Liver (tissue), 9 donors: ENCODE data around the gene FGB. TPM values are rescaled to one million over a fixed set of nuclear protein-coding genes. Genes with fewer than 3 reads are reported as not detected.

Source experiments
- DNase-seq: peaks from one replicate; pipeline ENCODE4 v3.0.0-alpha.2; 2017; ENCODE audit warnings: low spot score
- H3K27ac ChIP-seq, 2 donors: one replicate each; pipeline ENCODE4 v1.7.0; 2013; ENCODE audit warnings: inconsistent platforms in 2 of 2, low read length in 2 of 2, control low read depth in 1 of 2, low read depth in 1 of 2, mild to moderate bottlenecking in 1 of 2
- H3K27me3 ChIP-seq, 4 donors: one replicate each; pipeline versions ENCODE4 v1.6.1 to v1.7.0; 2013; ENCODE audit warnings: low read length in 3 of 4, inconsistent platforms in 1 of 4, mild to moderate bottlenecking in 1 of 4, moderate library complexity in 1 of 4; ENCODE audit not compliant: control insufficient read depth in 4 of 4, insufficient read depth in 4 of 4
- H3K36me3 ChIP-seq, 4 donors: one replicate each; pipeline versions ENCODE4 v1.6.1 to v1.7.0; 2013; ENCODE audit warnings: low read length in 3 of 4, mild to moderate bottlenecking in 3 of 4, low read depth in 1 of 4, moderate library complexity in 1 of 4; ENCODE audit not compliant: control insufficient read depth in 4 of 4, insufficient read depth in 3 of 4
- H3K4me1 ChIP-seq, 4 donors: one replicate each; pipeline versions ENCODE4 v1.6.1 to v1.7.0; 2013; ENCODE audit warnings: low read length in 3 of 4, mild to moderate bottlenecking in 3 of 4, moderate library complexity in 1 of 4; ENCODE audit not compliant: control insufficient read depth in 4 of 4, insufficient read depth in 4 of 4
- H3K4me3 ChIP-seq, 3 donors: one replicate each; pipeline versions ENCODE4 v1.6.1 to v1.7.0; 2013; ENCODE audit warnings: low read length in 3 of 3, control low read depth in 1 of 3, low read depth in 1 of 3, mild to moderate bottlenecking in 1 of 3
- H3K9ac ChIP-seq, 2 donors: one replicate each; pipeline ENCODE4 v1.7.0; 2013; ENCODE audit warnings: low read length in 2 of 2, mild to moderate bottlenecking in 2 of 2, moderate library complexity in 2 of 2, control low read depth in 1 of 2, low read depth in 1 of 2
- H3K9me3 ChIP-seq, 4 donors: one replicate each; pipeline versions ENCODE4 v1.6.1 to v1.7.0; 2013; ENCODE audit warnings: low read length in 3 of 4; ENCODE audit not compliant: control insufficient read depth in 4 of 4
- EGR1 ChIP-seq, 2 donors: IDR thresholded peaks; 2 replicates each; pipeline ENCODE4 v1.6.1; 2016 to 2018; ENCODE audit warnings: antibody characterized with exemption in 2 of 2, low read depth in 2 of 2
- FOXA1 ChIP-seq: IDR thresholded peaks from 2 replicates; pipeline ENCODE4 v1.6.1; 2016; ENCODE audit warnings: antibody characterized with exemption
- FOXA2 ChIP-seq: IDR thresholded peaks from 2 replicates; pipeline ENCODE4 v1.6.1; 2016; ENCODE audit warnings: antibody characterized with exemption
- HNF4A ChIP-seq, 2 donors: conservative IDR thresholded peaks; 2 replicates each; pipeline ENCODE4 v1.6.1; 2016; ENCODE audit warnings: antibody characterized with exemption in 2 of 2, mild to moderate bottlenecking in 2 of 2
- HNF4G ChIP-seq: IDR thresholded peaks from 2 replicates; pipeline ENCODE4 v1.6.1; 2016; ENCODE audit warnings: antibody characterized with exemption
- JUND ChIP-seq, 2 donors: IDR thresholded peaks; 2 replicates each; pipeline ENCODE4 v1.6.1; 2016; ENCODE audit warnings: antibody characterized with exemption in 2 of 2
- NR2F2 ChIP-seq: IDR thresholded peaks from 2 replicates; pipeline ENCODE4 v1.6.1; 2016; ENCODE audit warnings: antibody characterized with exemption
- RAD21 ChIP-seq, 2 donors: IDR thresholded peaks; 2 replicates each; pipeline ENCODE4 v1.6.1; 2016; ENCODE audit warnings: antibody characterized with exemption in 2 of 2, mild to moderate bottlenecking in 2 of 2
- RXRA ChIP-seq, 2 donors: IDR thresholded peaks; 2 replicates each; pipeline ENCODE4 v1.6.1; 2017 to 2018; ENCODE audit warnings: antibody characterized with exemption in 2 of 2, mild to moderate bottlenecking in 1 of 2
- SP1 ChIP-seq: IDR thresholded peaks from 2 replicates; pipeline ENCODE4 v1.6.1; 2018; ENCODE audit warnings: antibody characterized with exemption, mild to moderate bottlenecking
- TAF1 ChIP-seq: conservative IDR thresholded peaks from 2 replicates; pipeline ENCODE4 v1.6.1; 2016; ENCODE audit warnings: antibody characterized with exemption, mild to moderate bottlenecking
- YY1 ChIP-seq: IDR thresholded peaks from 2 replicates; pipeline ENCODE4 v1.6.1; 2016; ENCODE audit warnings: antibody characterized with exemption, mild to moderate bottlenecking
- WGBS: extraction: QIAGEN DNeasy Blood & Tissue Kit; methylation state at CpG from one replicate; pipeline ENCODE4 v1.1.7; 2013; 5-methylcytosine and 5-hydroxymethylcytosine counted together
- polyA plus RNA-seq, 2 donors: library from polyadenylated mRNA; stranded (reverse) in 1 of 2; unstranded in 1 of 2; fragments of 200-250 nt in 1 of 2; fragments of >200 nt in 1 of 2; fragmentation: Nextera tagmentation in 1 of 2; extraction: Ambion mirVana in 1 of 2; gene quantifications; one replicate each; pipeline versions ENCODE4 v1.2.1 to v1.2.3, GENCODE V29; 2013 to 2015
- total RNA-seq, 2 donors: library from RNA; depleted of rRNA; stranded (reverse); fragments of >200 nt; gene quantifications; one replicate each; pipeline ENCODE4 v1.2.3, GENCODE V29; 2014
- TF ChIP-seq, protein P1 (sequence below): IDR thresholded peaks from 2 replicates; pipeline ENCODE4 v1.6.1; 2016; ENCODE audit warnings: antibody characterized with exemption, mild to moderate bottlenecking
- TF ChIP-seq, protein P2 (sequence below): IDR thresholded peaks from 2 replicates; pipeline ENCODE4 v1.6.1; 2016; ENCODE audit warnings: antibody characterized with exemption
- TF ChIP-seq, protein P3 (sequence below): IDR thresholded peaks from 2 replicates; pipeline ENCODE4 v1.6.1; 2016; ENCODE audit warnings: antibody characterized with exemption
- TF ChIP-seq, protein P4 (sequence below): IDR thresholded peaks from 2 replicates; pipeline ENCODE4 v1.6.1; 2016; ENCODE audit warnings: antibody characterized with exemption
- TF ChIP-seq, protein P5 (sequence below): fragments of 150-350 bp; IDR thresholded peaks from 2 replicates; pipeline ENCODE4 v1.5.1; 2017; ENCODE audit warnings: improper control_type of control experiment, low read depth, low read length; ENCODE audit not compliant: missing input control
- donor health status: healthy.
- donor health status: healthy.
- donor health status: healthy.
- donor health status: healthy.
- donor health status: healthy.

The FGB gene
- over 10,000 TPM; 11,744 to 21,431 TPM for total RNA-seq
- polyA plus RNA-seq = over 10,000 TPM; 11,318 to 19,021 TPM

DNA sequence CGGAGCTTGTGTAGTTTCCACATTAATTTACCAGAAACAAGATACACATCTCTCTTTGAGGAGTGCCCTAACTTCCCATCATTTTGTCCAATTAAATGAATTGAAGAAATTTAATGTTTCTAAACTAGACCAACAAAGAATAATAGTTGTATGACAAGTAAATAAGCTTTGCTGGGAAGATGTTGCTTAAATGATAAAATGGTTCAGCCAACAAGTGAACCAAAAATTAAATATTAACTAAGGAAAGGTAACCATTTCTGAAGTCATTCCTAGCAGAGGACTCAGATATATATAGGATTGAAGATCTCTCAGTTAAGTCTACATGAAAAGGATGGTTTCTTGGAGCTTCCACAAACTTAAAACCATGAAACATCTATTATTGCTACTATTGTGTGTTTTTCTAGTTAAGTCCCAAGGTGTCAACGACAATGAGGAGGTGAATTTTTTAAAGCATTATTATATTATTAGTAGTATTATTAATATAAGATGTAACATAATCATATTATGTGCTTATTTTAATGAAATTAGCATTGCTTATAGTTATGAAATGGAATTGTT, at the start of gene FGB:
Gene FGB, plus strand, starts transcription at position 315 of the 558 bp plus-strand sequence. Its CDS starts 8 bp downstream, at position 323.
- Histone ChIP-seq H3K9ac (peak within 1 kb of the TSS; percentile 57 to 72), H3K4me1 (peaks cover 2 to 37% (median 11%) of the 10 kb centered on the region in 4 donors), H3K36me3 (peaks cover 5 to 30% (median 12%) of the 10 kb centered on the region in 4 donors), H3K4me3 (peak within 1 kb of the TSS; percentile 25 to 80 (median 59)), H3K9me3 (no peaks in the 10 kb centered on the region), H3K27ac (peak within 1 kb of the TSS; percentile 33 to 63), H3K27me3 (no peaks in the 10 kb centered on the region)
- DNase-seq = no peak
- peak; percentile 37 to 57 for TF ChIP-seq HNF4A (conservative IDR thresholded peaks at IDR 0.05)
- TF ChIP-seq EGR1 (IDR thresholded peaks at IDR 0.05; ENCODE audit: low read depth in 2 of 2) = no peak
- peak; percentile 85 for TF ChIP-seq TAF1
- TF ChIP-seq, protein P1, sequence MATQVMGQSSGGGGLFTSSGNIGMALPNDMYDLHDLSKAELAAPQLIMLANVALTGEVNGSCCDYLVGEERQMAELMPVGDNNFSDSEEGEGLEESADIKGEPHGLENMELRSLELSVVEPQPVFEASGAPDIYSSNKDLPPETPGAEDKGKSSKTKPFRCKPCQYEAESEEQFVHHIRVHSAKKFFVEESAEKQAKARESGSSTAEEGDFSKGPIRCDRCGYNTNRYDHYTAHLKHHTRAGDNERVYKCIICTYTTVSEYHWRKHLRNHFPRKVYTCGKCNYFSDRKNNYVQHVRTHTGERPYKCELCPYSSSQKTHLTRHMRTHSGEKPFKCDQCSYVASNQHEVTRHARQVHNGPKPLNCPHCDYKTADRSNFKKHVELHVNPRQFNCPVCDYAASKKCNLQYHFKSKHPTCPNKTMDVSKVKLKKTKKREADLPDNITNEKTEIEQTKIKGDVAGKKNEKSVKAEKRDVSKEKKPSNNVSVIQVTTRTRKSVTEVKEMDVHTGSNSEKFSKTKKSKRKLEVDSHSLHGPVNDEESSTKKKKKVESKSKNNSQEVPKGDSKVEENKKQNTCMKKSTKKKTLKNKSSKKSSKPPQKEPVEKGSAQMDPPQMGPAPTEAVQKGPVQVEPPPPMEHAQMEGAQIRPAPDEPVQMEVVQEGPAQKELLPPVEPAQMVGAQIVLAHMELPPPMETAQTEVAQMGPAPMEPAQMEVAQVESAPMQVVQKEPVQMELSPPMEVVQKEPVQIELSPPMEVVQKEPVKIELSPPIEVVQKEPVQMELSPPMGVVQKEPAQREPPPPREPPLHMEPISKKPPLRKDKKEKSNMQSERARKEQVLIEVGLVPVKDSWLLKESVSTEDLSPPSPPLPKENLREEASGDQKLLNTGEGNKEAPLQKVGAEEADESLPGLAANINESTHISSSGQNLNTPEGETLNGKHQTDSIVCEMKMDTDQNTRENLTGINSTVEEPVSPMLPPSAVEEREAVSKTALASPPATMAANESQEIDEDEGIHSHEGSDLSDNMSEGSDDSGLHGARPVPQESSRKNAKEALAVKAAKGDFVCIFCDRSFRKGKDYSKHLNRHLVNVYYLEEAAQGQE = peak; percentile 48
- no peak for TF ChIP-seq HNF4G
- TF ChIP-seq, protein P2, sequence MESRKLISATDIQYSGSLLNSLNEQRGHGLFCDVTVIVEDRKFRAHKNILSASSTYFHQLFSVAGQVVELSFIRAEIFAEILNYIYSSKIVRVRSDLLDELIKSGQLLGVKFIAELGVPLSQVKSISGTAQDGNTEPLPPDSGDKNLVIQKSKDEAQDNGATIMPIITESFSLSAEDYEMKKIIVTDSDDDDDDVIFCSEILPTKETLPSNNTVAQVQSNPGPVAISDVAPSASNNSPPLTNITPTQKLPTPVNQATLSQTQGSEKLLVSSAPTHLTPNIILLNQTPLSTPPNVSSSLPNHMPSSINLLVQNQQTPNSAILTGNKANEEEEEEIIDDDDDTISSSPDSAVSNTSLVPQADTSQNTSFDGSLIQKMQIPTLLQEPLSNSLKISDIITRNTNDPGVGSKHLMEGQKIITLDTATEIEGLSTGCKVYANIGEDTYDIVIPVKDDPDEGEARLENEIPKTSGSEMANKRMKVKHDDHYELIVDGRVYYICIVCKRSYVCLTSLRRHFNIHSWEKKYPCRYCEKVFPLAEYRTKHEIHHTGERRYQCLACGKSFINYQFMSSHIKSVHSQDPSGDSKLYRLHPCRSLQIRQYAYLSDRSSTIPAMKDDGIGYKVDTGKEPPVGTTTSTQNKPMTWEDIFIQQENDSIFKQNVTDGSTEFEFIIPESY = peak; percentile 66
- peak; percentile 48 to 75 for TF ChIP-seq JUND (IDR thresholded peaks at IDR 0.05)
- peak; percentile 70 for TF ChIP-seq FOXA1
- peak; percentile 22 to 81 for TF ChIP-seq RXRA (IDR thresholded peaks at IDR 0.05)
- TF ChIP-seq, protein P3, sequence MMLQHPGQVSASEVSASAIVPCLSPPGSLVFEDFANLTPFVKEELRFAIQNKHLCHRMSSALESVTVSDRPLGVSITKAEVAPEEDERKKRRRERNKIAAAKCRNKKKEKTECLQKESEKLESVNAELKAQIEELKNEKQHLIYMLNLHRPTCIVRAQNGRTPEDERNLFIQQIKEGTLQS = no peak
- TF ChIP-seq SP1 = peak; percentile 73
- TF ChIP-seq FOXA2 = peak; percentile 87
- no peak for TF ChIP-seq RAD21 (IDR thresholded peaks at IDR 0.05)
- TF ChIP-seq, protein P4, sequence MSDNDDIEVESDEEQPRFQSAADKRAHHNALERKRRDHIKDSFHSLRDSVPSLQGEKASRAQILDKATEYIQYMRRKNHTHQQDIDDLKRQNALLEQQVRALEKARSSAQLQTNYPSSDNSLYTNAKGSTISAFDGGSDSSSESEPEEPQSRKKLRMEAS = peak; percentile 18
- TF ChIP-seq YY1 = peak; percentile 61
- WGBS = 25% methylated on average over 2 of the region's 2 CpGs

DNA sequence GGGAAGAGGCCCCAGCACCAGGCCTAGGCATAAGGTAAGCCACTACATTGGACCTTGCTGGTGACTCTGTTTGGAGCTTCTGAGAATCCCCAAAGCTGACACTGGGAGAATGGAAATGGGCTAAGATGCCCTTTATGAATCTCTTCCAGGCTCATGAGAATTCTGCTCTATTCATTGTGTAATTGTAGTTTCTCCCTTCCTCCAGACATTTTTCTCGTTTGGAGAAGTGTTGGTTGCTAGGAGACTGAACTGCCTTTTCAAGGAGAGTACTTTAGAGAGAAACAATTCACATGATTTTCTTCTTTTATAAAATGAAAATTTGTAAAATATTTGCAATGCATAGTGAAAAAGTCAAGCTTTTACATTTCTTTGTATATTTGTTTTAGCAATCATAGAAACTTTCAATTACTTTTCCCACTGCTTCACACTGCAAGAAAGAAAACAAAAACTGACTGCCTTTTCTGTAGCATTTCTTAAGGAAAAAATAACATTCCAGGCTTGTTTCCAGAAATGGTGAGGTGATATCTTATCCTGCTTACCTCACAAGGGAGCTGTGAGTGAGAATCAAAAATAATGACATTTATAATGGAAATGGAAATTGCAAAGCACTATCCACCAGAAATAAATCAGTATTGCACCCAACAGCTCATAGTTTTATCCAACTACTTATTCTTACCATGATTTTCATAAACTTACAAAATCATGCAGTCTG, 46.3 kb upstream of the FGB start:
- Histone ChIP-seq H3K4me3 (no peak overlapping the region), H3K9me3 (no peaks in the 10 kb centered on the region), H3K27ac (no peak overlapping the region), H3K27me3 (peaks cover 0 to 2% (median 0%) of the 10 kb centered on the region in 4 donors), H3K4me1 (peaks cover 0 to 2% (median 0%) of the 10 kb centered on the region in 4 donors), H3K9ac (no peak overlapping the region), H3K36me3 (no peaks in the 10 kb centered on the region)
- WGBS = 38% methylated on average over 1 of the region's 1 CpG
- no peak for DNase-seq
- TF ChIP-seq, protein P5, sequence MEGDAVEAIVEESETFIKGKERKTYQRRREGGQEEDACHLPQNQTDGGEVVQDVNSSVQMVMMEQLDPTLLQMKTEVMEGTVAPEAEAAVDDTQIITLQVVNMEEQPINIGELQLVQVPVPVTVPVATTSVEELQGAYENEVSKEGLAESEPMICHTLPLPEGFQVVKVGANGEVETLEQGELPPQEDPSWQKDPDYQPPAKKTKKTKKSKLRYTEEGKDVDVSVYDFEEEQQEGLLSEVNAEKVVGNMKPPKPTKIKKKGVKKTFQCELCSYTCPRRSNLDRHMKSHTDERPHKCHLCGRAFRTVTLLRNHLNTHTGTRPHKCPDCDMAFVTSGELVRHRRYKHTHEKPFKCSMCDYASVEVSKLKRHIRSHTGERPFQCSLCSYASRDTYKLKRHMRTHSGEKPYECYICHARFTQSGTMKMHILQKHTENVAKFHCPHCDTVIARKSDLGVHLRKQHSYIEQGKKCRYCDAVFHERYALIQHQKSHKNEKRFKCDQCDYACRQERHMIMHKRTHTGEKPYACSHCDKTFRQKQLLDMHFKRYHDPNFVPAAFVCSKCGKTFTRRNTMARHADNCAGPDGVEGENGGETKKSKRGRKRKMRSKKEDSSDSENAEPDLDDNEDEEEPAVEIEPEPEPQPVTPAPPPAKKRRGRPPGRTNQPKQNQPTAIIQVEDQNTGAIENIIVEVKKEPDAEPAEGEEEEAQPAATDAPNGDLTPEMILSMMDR = no peak
- no peak for TF ChIP-seq SP1
- TF ChIP-seq JUND (IDR thresholded peaks at IDR 0.05) = no peak
- TF ChIP-seq, protein P1 = no peak
- TF ChIP-seq, protein P3 = no peak
- no peak for TF ChIP-seq EGR1 (IDR thresholded peaks at IDR 0.05; ENCODE audit: low read depth in 2 of 2)
- TF ChIP-seq HNF4G = no peak
- no peak for TF ChIP-seq RXRA (IDR thresholded peaks at IDR 0.05)
- no peak for TF ChIP-seq YY1
- no peak for TF ChIP-seq FOXA2
- TF ChIP-seq NR2F2 = no peak
- TF ChIP-seq RAD21 (IDR thresholded peaks at IDR 0.05) = no peak
- TF ChIP-seq, protein P4 = no peak
